Uterus (tissue), 4 donors: ENCODE results near the gene ZNF20. TPM values are rescaled to one million over a fixed set of nuclear protein-coding genes. Genes with fewer than 3 reads are reported as not detected.
"Not testable (repeated sequence)": the region's sequence is repeated elsewhere in the genome, so short reads cannot be mapped to it uniquely, and the experiment has no call there.

Experiments
- DNase-seq, 2 donors: peaks; one replicate each; pipeline ENCODE4 v3.0.0-alpha.2; 2019 to 2020
- H3K27ac ChIP-seq, 2 donors: fragments of 200-600 bp; sonication (generic); 1 replicate in 1 of 2; 2 replicates in 1 of 2; pipeline ENCODE4 v1.5.1; 2016 to 2018
- H3K27me3 ChIP-seq, 2 donors: fragments of 200-600 bp; sonication (generic); one replicate each; pipeline ENCODE4 v1.5.1; 2018 to 2019; ENCODE audit warnings: control low read depth in 1 of 2
- H3K36me3 ChIP-seq, 2 donors: fragments of 200-600 bp; sonication (generic); one replicate each; pipeline ENCODE4 v1.5.1; 2019; ENCODE audit warnings: control low read depth in 1 of 2
- H3K4me1 ChIP-seq, 2 donors: fragments of 200-600 bp; sonication (generic); one replicate each; pipeline ENCODE4 v1.5.1; 2018 to 2019; ENCODE audit warnings: control low read depth in 1 of 2
- H3K4me3 ChIP-seq, 2 donors: fragments of 200-600 bp; sonication (generic); 1 replicate in 1 of 2; 2 replicates in 1 of 2; pipeline ENCODE4 v1.5.1; 2018 to 2019; ENCODE audit warnings: mild to moderate bottlenecking in 1 of 2
- H3K9me3 ChIP-seq, 2 donors: fragments of 200-600 bp; sonication (generic); one replicate each; pipeline ENCODE4 v1.5.1; 2019; ENCODE audit warnings: control low read depth in 1 of 2
- CTCF ChIP-seq, 4 experiments: fragments of 200-600 bp in 2 of 4; fragments of 450-650 bp in 2 of 4; sonication (generic) in 2 of 4; IDR thresholded peaks; one replicate each; pipeline ENCODE4 v1.5.1; 2016 to 2019; ENCODE audit warnings: antibody characterized with exemption in 4 of 4, mild to moderate bottlenecking in 2 of 4, moderate library complexity in 1 of 4
- POLR2A ChIP-seq, 2 donors: fragments of 450-650 bp; IDR thresholded peaks; one replicate each; pipeline ENCODE4 v1.6.1; 2016; ENCODE audit warnings: antibody characterized with exemption in 2 of 2, mild to moderate bottlenecking in 1 of 2, moderate library complexity in 1 of 2
- intact Hi-C: fragments of 100-400 bp; cut with DNase I; formaldehyde crosslinking; loops from one replicate; pipeline ENCODE4 v1.15.1; 2023; ENCODE audit warnings: low total_unique reads
- total RNA-seq, 4 donors: library from RNA; depleted of rRNA in 3 of 4; stranded (reverse); fragments of >200 nt in 3 of 4; gene quantifications; one replicate each; pipeline versions ENCODE4 v1.1.0 to v1.2.4, GENCODE V29; 2014 to 2023
- donor health status: DM: yes; HTN: yes; CAD: no.

Gene ZNF20
- total RNA-seq, 4 donors from 2014 or later: 5.0 to 15.7 TPM; not detected in 2

DNA sequence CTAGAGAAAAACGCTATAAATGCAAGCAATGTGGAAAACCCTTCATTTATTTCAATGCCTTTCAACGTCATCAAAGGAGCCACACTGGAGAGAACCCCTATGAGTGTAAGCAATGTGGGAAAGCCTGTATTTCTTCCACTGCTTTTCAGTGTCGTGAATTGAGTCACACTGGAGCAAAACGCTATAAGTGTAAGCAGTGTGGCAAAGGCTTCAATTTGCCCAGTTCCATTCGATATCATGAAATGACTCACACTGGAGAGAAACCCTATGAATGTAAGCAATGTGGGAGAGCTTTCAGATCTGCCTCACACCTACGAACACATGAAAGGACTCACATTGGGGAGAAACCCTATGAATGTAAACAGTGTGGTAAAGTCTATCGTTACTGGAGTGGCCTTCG lies 27.4 kb downstream of the ZNF20 start:
- intact Hi-C loops: no loop called here
- H3K9me3 ChIP-seq: peaks cover 0 to 7% of the 10 kb centered on the region in 2 donors
- no peak overlapping the region for H3K27ac ChIP-seq
- H3K27me3 ChIP-seq: no peaks in the 10 kb centered on the region
- no peak for TF ChIP-seq POLR2A (IDR thresholded peaks at IDR 0.05)
- no peak for TF ChIP-seq CTCF (IDR thresholded peaks at IDR 0.05)
- no peaks in the 10 kb centered on the region for H3K36me3 ChIP-seq
- H3K4me3 ChIP-seq: no peak overlapping the region
- DNase-seq: no peak
- H3K4me1 ChIP-seq: no peaks in the 10 kb centered on the region

DNA sequence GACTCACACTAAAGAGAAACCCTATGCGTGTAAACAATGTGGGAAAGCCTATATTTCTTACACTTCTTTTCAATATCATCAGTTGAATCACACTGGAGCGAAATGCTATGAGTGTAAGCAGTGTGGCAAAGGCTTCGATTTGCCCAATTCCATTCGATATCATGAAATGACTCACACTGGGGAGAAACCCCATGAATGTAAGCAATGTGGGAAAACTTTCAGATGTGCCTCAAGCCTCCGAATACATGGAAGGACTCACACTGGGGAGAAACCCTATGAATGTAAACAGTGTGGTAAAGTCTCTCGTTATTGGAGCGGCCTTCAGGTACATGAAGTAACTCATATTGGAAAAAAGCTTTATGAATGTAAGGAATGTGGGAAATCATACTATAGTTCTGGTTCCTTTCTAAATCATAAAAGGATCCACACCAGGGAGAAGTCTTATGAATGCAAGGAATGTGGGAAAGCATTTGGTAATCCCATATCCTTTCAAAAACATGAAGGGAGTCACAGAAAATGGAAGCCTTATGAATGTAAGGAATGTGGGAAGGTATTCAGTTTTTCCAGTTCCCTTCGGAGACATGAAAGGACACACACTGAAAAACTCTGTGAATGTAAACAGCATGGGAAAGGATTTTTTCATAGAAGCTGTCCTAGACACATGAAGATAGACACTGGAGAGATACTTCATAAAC lies 28.1 kb downstream of the ZNF20 start:
- intact Hi-C loops: no loop called here
- no peaks in the 10 kb centered on the region for H3K27me3 ChIP-seq
- no peaks in the 10 kb centered on the region for H3K36me3 ChIP-seq
- DNase-seq: no peak
- peaks cover 0 to 7% of the 10 kb centered on the region in 2 donors for H3K9me3 ChIP-seq
- H3K4me3 ChIP-seq: no peak overlapping the region
- TF ChIP-seq POLR2A (IDR thresholded peaks at IDR 0.05): no peak
- TF ChIP-seq CTCF (IDR thresholded peaks at IDR 0.05): no peak
- no peak overlapping the region for H3K27ac ChIP-seq
- no peaks in the 10 kb centered on the region for H3K4me1 ChIP-seq

GRCh38 chr19:12111176-12111575 lies 29.0 kb downstream of the ZNF20 start:
- Histone ChIP-seq H3K27ac (no peak overlapping the region), H3K36me3 (no peaks in the 10 kb centered on the region), H3K4me3 (no peak overlapping the region), H3K9me3 (peaks cover 0 to 10% of the 10 kb centered on the region in 2 donors), H3K4me1 (no peaks in the 10 kb centered on the region), H3K27me3 (no peaks in the 10 kb centered on the region)
- TF ChIP-seq CTCF (IDR thresholded peaks at IDR 0.05) (no peak), POLR2A (IDR thresholded peaks at IDR 0.05) (no peak)
- intact Hi-C loops: no loop called here
- DNase-seq: no peak

DNA sequence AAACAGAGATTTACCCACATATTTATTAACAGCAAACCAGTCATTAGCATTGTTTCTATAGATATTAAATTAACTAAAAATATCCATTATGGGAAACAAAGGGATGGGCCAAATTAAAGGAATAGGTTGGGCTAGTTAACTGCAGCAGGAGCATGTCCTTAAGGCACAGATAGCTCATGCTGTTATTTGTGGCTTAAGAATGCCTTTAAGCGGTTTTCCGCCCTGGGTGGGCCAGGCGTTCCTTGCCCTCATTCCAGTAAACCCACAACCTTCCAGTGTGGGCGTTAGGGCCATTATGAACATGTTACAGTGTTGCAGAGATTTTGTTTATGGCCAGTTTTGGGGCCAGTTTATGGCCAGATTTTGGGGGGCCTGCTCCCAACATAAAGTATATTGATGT lies 36.2 kb downstream of the ZNF20 start:
- H3K36me3 ChIP-seq, H3K27ac ChIP-seq, H3K9me3 ChIP-seq, H3K27me3 ChIP-seq, H3K4me3 ChIP-seq, DNase-seq, H3K4me1 ChIP-seq, intact Hi-C loops: not testable (repeated sequence)

- no peaks in the 10 kb centered on the region for H3K4me1 ChIP-seq
- no peaks in the 10 kb centered on the region for H3K9me3 ChIP-seq
- H3K36me3 ChIP-seq: no peaks in the 10 kb centered on the region
- no peaks in the 10 kb centered on the region for H3K27me3 ChIP-seq
- no peak for DNase-seq
- no peak overlapping the region for H3K27ac ChIP-seq
- H3K4me3 ChIP-seq: no peak overlapping the region
- TF ChIP-seq CTCF (IDR thresholded peaks at IDR 0.05) (no peak), POLR2A (IDR thresholded peaks at IDR 0.05) (no peak)
- intact Hi-C loops: no loop called here
Measured at GRCh38 chr19:12098040-12098439, 42.1 kb downstream of the ZNF20 start.
